HepG2 (cell line): ENCODE measurements around the gene CAPN10. TPM values are rescaled to one million over a fixed set of nuclear protein-coding genes. Genes with fewer than 3 reads are reported as not detected.

ENCODE experiments used
- HNF4G ChIP-seq, 2 experiments: sonication (generic) in 1 of 2; formaldehyde crosslinking in 1 of 2; IDR thresholded peaks; 2 replicates each; pipeline versions ENCODE4 v1.4.0 to v1.6.1; 2011 to 2020; ENCODE audit warnings: borderline replicate concordance in 2 of 2, low read depth in 2 of 2, mild to moderate bottlenecking in 2 of 2, low read length in 1 of 2, missing genetic modification reagents in 1 of 2, moderate library complexity in 1 of 2
- IKZF1 ChIP-seq: fragments of 450-650 bp; IDR thresholded peaks from 2 replicates; pipeline ENCODE4 v1.7.1; 2016
- JUN ChIP-seq: sonication (generic); formaldehyde crosslinking; IDR thresholded peaks from 2 replicates; pipeline ENCODE4 v1.4.0; 2020; ENCODE audit warnings: mild to moderate bottlenecking, missing genetic modification reagents
- LCORL ChIP-seq, 2 experiments: fragments of 450-650 bp in 1 of 2; sonication (generic) in 1 of 2; formaldehyde crosslinking in 1 of 2; IDR thresholded peaks; 2 replicates each; pipeline versions ENCODE4 v1.5.0 to v1.6.1; 2017 to 2020; ENCODE audit warnings: antibody characterized with exemption in 1 of 2, missing genetic modification reagents in 1 of 2
- NFKBIZ ChIP-seq: IDR thresholded peaks from 2 replicates; pipeline ENCODE4 v1.6.1; 2018; ENCODE audit warnings: missing genetic modification reagents, missing compliant biosample characterization
- NFYC ChIP-seq: IDR thresholded peaks from 2 replicates; pipeline ENCODE4 v1.6.1; 2016; ENCODE audit warnings: missing genetic modification reagents, missing compliant biosample characterization
- NR3C1 ChIP-seq: sonication (generic); formaldehyde crosslinking; IDR thresholded peaks from 2 replicates; pipeline ENCODE4 v1.4.0; 2020; ENCODE audit warnings: missing genetic modification reagents
- SALL1 ChIP-seq: sonication (generic); formaldehyde crosslinking; IDR thresholded peaks from 2 replicates; pipeline ENCODE4 v1.8.0; 2022; ENCODE audit warnings: mild to moderate bottlenecking, missing genetic modification reagents
- SNAI1 ChIP-seq: sonication (generic); formaldehyde crosslinking; IDR thresholded peaks from 2 replicates; pipeline ENCODE4 v1.5.0; 2020; ENCODE audit warnings: mild to moderate bottlenecking, missing genetic modification reagents, borderline replicate concordance
- U2AF2 ChIP-seq: fragments of 200-400 bp; formaldehyde crosslinking; IDR thresholded peaks from 2 replicates; pipeline ENCODE4 v1.6.1; 2017; ENCODE audit warnings: low read depth, mild to moderate bottlenecking, low read length
- ZMYM3 ChIP-seq: sonication (generic); formaldehyde crosslinking; IDR thresholded peaks from 2 replicates; pipeline ENCODE4 v1.5.1; 2020; ENCODE audit warnings: mild to moderate bottlenecking, missing genetic modification reagents
- ZNF367 ChIP-seq: sonication (generic); formaldehyde crosslinking; IDR thresholded peaks from 2 replicates; pipeline ENCODE4 v1.4.0; 2020; ENCODE audit warnings: missing genetic modification reagents, borderline replicate concordance
- ZNF441 ChIP-seq: sonication (generic); formaldehyde crosslinking; IDR thresholded peaks from 2 replicates; pipeline ENCODE4 v1.7.0; 2021; ENCODE audit warnings: missing genetic modification reagents, borderline replicate concordance
- ZNF563 ChIP-seq: sonication (generic); formaldehyde crosslinking; IDR thresholded peaks from 2 replicates; pipeline ENCODE4 v1.8.0; 2022; ENCODE audit warnings: mild to moderate bottlenecking, moderate library complexity, missing genetic modification reagents
- ZNF589 ChIP-seq: sonication (generic); formaldehyde crosslinking; conservative IDR thresholded peaks from 2 replicates; pipeline ENCODE4 v1.8.0; 2022; ENCODE audit warnings: mild to moderate bottlenecking, moderate library complexity, missing genetic modification reagents
- polyA plus RNA-seq, 8 experiments: library from polyadenylated mRNA; depleted of rRNA in 3 of 8; stranded (reverse) in 7 of 8; unstranded in 1 of 8; fragments of >200 nt; fragmentation: Illumina TruSeq in 4 of 8; extraction: Trizol in 4 of 8; gene quantifications; 2 replicates each; pipeline versions ENCODE4 v1.2.1 to v1.2.3, GENCODE V29; 2011 to 2016; ENCODE audit warnings: low read depth in 4 of 8, missing spikeins in 1 of 8, mixed read lengths in 1 of 8; ENCODE audit not compliant: insufficient read depth in 1 of 8
- total RNA-seq, 5 experiments: library from RNA; depleted of rRNA; stranded (reverse); fragments of >200 nt; fragmentation: Illumina TruSeq; extraction: Trizol; gene quantifications; 2 replicates each; pipeline ENCODE4 v1.2.3, GENCODE V29; 2016; ENCODE audit warnings: low read depth in 1 of 5
- TF ChIP-seq, protein P1 (sequence below): IDR thresholded peaks from 2 replicates; pipeline ENCODE4 v1.4.0; 2020; ENCODE audit warnings: mild to moderate bottlenecking, missing genetic modification reagents
- TF ChIP-seq, protein P2 (sequence below): IDR thresholded peaks from 2 replicates; pipeline ENCODE4 v1.6.1; 2018; ENCODE audit warnings: missing genetic modification reagents, mild to moderate bottlenecking, missing compliant biosample characterization
- TF ChIP-seq, protein P3 (sequence below): sonication (generic); formaldehyde crosslinking; IDR thresholded peaks from 2 replicates; pipeline ENCODE4 v1.4.0; 2020; ENCODE audit warnings: missing genetic modification reagents
- TF ChIP-seq, protein P4 (sequence below): sonication (generic); formaldehyde crosslinking; IDR thresholded peaks from 2 replicates; pipeline ENCODE4; 2020; ENCODE audit warnings: missing genetic modification reagents, mild to moderate bottlenecking, borderline replicate concordance

Gene CAPN10
- total and polyA plus RNA-seq, 2 of the 13 experiments (the other 11 are each of a cell fraction or from before 2014, with no cell fraction given), result 27.6 to 32.4 TPM

DNA sequence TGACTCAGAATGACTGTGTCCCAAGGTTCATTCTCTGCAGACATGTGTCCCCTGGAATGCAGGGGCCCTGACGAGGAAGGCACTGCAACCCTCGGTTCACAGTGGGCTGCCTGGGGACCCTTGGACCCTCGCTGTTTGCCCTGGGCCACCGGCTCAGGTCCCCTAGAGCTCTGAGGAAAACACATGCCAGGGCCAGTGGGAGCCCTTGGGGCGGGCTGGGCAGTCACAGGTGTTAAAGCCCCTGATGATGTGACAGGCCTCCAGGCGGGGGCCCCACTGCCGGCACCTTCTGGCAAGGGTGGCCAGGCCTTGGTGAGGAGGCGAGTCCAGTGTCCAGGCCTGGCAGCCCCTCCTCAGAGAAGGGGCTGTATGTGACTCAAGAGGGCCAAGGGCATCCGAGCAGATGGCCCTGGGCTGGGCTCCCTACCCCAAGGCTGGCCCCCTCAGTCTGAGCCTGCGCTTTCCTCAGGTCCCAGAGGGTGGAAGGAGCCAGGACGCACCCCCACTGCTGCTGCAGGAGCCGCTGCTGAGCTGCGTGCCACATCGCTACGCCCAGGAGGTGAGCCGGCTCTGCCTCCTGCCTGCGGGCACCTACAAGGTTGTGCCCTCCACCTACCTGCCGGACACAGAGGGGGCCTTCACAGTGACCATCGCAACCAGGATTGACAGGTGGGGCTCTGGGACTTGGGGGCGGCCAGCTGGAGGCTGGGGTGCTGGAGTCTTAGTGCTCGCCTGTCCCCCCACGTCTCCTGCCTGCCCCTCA is 11.1 kb downstream of the CAPN10 start (continued):
- TF ChIP-seq, protein P1, sequence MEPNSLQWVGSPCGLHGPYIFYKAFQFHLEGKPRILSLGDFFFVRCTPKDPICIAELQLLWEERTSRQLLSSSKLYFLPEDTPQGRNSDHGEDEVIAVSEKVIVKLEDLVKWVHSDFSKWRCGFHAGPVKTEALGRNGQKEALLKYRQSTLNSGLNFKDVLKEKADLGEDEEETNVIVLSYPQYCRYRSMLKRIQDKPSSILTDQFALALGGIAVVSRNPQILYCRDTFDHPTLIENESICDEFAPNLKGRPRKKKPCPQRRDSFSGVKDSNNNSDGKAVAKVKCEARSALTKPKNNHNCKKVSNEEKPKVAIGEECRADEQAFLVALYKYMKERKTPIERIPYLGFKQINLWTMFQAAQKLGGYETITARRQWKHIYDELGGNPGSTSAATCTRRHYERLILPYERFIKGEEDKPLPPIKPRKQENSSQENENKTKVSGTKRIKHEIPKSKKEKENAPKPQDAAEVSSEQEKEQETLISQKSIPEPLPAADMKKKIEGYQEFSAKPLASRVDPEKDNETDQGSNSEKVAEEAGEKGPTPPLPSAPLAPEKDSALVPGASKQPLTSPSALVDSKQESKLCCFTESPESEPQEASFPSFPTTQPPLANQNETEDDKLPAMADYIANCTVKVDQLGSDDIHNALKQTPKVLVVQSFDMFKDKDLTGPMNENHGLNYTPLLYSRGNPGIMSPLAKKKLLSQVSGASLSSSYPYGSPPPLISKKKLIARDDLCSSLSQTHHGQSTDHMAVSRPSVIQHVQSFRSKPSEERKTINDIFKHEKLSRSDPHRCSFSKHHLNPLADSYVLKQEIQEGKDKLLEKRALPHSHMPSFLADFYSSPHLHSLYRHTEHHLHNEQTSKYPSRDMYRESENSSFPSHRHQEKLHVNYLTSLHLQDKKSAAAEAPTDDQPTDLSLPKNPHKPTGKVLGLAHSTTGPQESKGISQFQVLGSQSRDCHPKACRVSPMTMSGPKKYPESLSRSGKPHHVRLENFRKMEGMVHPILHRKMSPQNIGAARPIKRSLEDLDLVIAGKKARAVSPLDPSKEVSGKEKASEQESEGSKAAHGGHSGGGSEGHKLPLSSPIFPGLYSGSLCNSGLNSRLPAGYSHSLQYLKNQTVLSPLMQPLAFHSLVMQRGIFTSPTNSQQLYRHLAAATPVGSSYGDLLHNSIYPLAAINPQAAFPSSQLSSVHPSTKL, result no peak
- 0 out of 2 replicates have a peak, but pooled peaks have one; percentile 40 for TF ChIP-seq ZNF563 (CRISPR knock-in tag)
- no peak for TF ChIP-seq ZNF367 (CRISPR knock-in tag)
- peak; percentile 97 for TF ChIP-seq HNF4G (IDR thresholded peaks at IDR 0.05; ENCODE audit: borderline replicate concordance, low read depth, low read length)
- TF ChIP-seq HNF4G (CRISPR knock-in tag; IDR thresholded peaks at IDR 0.05; ENCODE audit: borderline replicate concordance, low read depth), result peak; percentile 73; the same call in 1 of the 2 replicates
- no peak for TF ChIP-seq U2AF2
- TF ChIP-seq, protein P2, sequence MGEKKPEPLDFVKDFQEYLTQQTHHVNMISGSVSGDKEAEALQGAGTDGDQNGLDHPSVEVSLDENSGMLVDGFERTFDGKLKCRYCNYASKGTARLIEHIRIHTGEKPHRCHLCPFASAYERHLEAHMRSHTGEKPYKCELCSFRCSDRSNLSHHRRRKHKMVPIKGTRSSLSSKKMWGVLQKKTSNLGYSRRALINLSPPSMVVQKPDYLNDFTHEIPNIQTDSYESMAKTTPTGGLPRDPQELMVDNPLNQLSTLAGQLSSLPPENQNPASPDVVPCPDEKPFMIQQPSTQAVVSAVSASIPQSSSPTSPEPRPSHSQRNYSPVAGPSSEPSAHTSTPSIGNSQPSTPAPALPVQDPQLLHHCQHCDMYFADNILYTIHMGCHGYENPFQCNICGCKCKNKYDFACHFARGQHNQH (CRISPR knock-in tag), result 0 out of 2 replicates have a peak, but pooled peaks have one; percentile 57
- no peak for TF ChIP-seq NFYC
- no peak for TF ChIP-seq ZMYM3 (CRISPR knock-in tag)
- no peak for TF ChIP-seq NFKBIZ (CRISPR knock-in tag)
- TF ChIP-seq LCORL (IDR thresholded peaks at IDR 0.05), result no peak
- peak; percentile 77 for TF ChIP-seq LCORL (CRISPR knock-in tag; IDR thresholded peaks at IDR 0.05)
- TF ChIP-seq SALL1 (CRISPR knock-in tag), result peak; percentile 90
- TF ChIP-seq ZNF589 (CRISPR knock-in tag), result no peak
- peak; percentile 52; the same call in 1 of the 2 replicates for TF ChIP-seq JUN (CRISPR knock-in tag)
- no peak for TF ChIP-seq NR3C1 (CRISPR knock-in tag)
- TF ChIP-seq SNAI1 (CRISPR knock-in tag), result no peak
- TF ChIP-seq, protein P3, sequence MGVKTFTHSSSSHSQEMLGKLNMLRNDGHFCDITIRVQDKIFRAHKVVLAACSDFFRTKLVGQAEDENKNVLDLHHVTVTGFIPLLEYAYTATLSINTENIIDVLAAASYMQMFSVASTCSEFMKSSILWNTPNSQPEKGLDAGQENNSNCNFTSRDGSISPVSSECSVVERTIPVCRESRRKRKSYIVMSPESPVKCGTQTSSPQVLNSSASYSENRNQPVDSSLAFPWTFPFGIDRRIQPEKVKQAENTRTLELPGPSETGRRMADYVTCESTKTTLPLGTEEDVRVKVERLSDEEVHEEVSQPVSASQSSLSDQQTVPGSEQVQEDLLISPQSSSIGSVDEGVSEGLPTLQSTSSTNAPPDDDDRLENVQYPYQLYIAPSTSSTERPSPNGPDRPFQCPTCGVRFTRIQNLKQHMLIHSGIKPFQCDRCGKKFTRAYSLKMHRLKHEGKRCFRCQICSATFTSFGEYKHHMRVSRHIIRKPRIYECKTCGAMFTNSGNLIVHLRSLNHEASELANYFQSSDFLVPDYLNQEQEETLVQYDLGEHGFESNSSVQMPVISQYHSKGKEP (CRISPR knock-in tag), result no peak
- TF ChIP-seq, protein P4, sequence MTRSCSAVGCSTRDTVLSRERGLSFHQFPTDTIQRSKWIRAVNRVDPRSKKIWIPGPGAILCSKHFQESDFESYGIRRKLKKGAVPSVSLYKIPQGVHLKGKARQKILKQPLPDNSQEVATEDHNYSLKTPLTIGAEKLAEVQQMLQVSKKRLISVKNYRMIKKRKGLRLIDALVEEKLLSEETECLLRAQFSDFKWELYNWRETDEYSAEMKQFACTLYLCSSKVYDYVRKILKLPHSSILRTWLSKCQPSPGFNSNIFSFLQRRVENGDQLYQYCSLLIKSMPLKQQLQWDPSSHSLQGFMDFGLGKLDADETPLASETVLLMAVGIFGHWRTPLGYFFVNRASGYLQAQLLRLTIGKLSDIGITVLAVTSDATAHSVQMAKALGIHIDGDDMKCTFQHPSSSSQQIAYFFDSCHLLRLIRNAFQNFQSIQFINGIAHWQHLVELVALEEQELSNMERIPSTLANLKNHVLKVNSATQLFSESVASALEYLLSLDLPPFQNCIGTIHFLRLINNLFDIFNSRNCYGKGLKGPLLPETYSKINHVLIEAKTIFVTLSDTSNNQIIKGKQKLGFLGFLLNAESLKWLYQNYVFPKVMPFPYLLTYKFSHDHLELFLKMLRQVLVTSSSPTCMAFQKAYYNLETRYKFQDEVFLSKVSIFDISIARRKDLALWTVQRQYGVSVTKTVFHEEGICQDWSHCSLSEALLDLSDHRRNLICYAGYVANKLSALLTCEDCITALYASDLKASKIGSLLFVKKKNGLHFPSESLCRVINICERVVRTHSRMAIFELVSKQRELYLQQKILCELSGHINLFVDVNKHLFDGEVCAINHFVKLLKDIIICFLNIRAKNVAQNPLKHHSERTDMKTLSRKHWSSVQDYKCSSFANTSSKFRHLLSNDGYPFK (CRISPR knock-in tag), result peak; percentile 24; the same call in 1 of the 2 replicates
- peak; percentile 26; the same call in 1 of the 2 replicates for TF ChIP-seq ZNF441 (CRISPR knock-in tag)
- no peak for TF ChIP-seq IKZF1
